ENCODE measurements around the gene INPP5E. TPM values are rescaled to one million over a fixed set of nuclear protein-coding genes. Genes with fewer than 3 reads are reported as not detected.

Gene INPP5E
- total and polyA plus RNA-seq, 2 experiments from 2014 or later = 5.8 to 13.4 TPM

DNA sequence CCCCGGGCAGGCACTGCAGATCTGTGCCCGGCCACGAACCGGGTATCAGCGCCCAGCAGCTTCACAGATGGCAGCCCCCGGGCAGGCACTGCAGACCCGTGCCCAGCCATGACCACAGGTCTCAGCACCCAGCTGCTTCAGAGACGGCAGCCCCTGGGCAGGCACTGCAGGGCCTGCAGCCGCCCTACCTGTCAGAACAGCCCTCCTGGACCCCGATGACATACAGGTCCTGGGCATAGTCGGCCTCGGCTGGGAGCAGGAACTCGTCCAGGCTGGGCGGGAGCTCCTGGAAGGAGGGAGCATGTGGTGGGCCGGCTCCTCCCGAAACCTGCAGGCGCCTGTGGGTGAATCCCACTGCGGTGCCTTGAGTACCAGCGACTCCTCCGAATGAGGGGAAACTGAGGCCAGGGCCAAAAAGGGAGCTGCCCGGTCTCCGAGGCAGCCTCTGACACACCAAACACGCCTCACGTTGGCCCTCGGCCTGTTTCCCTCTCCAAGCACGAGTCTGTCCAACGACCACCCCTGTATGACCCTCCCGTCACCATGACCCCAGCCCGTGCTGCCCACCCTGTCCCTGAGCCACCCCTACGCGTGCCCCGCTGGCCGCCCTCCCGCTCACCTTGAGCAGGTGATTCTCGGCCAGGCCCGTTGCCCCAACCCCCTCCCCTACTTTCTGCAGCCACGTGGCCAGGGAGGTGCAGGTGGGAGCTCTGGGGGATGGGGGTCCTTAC lies 5.6 kb downstream of the INPP5E start:
- H3K9me3 Mint-ChIP-seq = no peaks in the 10 kb centered on the region
- H3K4me1 ChIP-seq (ENCODE audit: insufficient read depth) = no peaks in the 10 kb centered on the region
- no peak overlapping the region for H3K4me2 ChIP-seq
- no peak overlapping the region for H2AFZ ChIP-seq
- no peaks in the 10 kb centered on the region for H3F3A ChIP-seq (replicated peaks; ENCODE audit: low read depth)
- H3K9me2 ChIP-seq (ENCODE audit: insufficient read depth) = no peaks in the 10 kb centered on the region
- no peak overlapping the region for H3K27ac Mint-ChIP-seq
- H3K27me3 Mint-ChIP-seq (ENCODE audit: insufficient read depth, low read depth, poor library complexity) = peaks cover 8% of the 10 kb centered on the region
- ATAC-seq = no peak
- H3K79me2 ChIP-seq (replicated peaks; ENCODE audit: insufficient read depth) = peaks cover 29% of the 10 kb centered on the region
- no peaks in the 10 kb centered on the region for H3K36me3 ChIP-seq (ENCODE audit: insufficient read depth)
- H3K27me3 ChIP-seq (ENCODE audit: insufficient read depth) = no peaks in the 10 kb centered on the region
- no peak for DNase-seq (ENCODE audit: low spot score)
- TF ChIP-seq STAT1 (IDR thresholded peaks at IDR 0.05; ENCODE audit: unreplicated experiment) (no peak), EZH2 (IDR thresholded peaks at IDR 0.05; ENCODE audit: low read depth, unreplicated experiment) (no peak), CREB1 (CRISPR knock-in tag; IDR thresholded peaks at IDR 0.05; ENCODE audit: low read depth) (no peak), ZNF114 (CRISPR knock-in tag; IDR thresholded peaks at IDR 0.05) (no peak), ZNF331 (CRISPR knock-in tag; IDR thresholded peaks at IDR 0.05; ENCODE audit: low read depth) (no peak), NANOG (IDR thresholded peaks at IDR 0.05; ENCODE audit: borderline replicate concordance) (no peak), POLR2AphosphoS5 (IDR thresholded peaks at IDR 0.05; ENCODE audit: low read depth) (no peak), JUNB (IDR thresholded peaks at IDR 0.05; ENCODE audit: unreplicated experiment) (no peak), EZH2phosphoT487 (IDR thresholded peaks at IDR 0.05; ENCODE audit: unreplicated experiment) (no peak)
- TF ChIP-seq, protein P1, sequence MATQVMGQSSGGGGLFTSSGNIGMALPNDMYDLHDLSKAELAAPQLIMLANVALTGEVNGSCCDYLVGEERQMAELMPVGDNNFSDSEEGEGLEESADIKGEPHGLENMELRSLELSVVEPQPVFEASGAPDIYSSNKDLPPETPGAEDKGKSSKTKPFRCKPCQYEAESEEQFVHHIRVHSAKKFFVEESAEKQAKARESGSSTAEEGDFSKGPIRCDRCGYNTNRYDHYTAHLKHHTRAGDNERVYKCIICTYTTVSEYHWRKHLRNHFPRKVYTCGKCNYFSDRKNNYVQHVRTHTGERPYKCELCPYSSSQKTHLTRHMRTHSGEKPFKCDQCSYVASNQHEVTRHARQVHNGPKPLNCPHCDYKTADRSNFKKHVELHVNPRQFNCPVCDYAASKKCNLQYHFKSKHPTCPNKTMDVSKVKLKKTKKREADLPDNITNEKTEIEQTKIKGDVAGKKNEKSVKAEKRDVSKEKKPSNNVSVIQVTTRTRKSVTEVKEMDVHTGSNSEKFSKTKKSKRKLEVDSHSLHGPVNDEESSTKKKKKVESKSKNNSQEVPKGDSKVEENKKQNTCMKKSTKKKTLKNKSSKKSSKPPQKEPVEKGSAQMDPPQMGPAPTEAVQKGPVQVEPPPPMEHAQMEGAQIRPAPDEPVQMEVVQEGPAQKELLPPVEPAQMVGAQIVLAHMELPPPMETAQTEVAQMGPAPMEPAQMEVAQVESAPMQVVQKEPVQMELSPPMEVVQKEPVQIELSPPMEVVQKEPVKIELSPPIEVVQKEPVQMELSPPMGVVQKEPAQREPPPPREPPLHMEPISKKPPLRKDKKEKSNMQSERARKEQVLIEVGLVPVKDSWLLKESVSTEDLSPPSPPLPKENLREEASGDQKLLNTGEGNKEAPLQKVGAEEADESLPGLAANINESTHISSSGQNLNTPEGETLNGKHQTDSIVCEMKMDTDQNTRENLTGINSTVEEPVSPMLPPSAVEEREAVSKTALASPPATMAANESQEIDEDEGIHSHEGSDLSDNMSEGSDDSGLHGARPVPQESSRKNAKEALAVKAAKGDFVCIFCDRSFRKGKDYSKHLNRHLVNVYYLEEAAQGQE (IDR thresholded peaks at IDR 0.05; ENCODE audit: unreplicated experiment) = no peak
- TF ChIP-seq, protein P2, sequence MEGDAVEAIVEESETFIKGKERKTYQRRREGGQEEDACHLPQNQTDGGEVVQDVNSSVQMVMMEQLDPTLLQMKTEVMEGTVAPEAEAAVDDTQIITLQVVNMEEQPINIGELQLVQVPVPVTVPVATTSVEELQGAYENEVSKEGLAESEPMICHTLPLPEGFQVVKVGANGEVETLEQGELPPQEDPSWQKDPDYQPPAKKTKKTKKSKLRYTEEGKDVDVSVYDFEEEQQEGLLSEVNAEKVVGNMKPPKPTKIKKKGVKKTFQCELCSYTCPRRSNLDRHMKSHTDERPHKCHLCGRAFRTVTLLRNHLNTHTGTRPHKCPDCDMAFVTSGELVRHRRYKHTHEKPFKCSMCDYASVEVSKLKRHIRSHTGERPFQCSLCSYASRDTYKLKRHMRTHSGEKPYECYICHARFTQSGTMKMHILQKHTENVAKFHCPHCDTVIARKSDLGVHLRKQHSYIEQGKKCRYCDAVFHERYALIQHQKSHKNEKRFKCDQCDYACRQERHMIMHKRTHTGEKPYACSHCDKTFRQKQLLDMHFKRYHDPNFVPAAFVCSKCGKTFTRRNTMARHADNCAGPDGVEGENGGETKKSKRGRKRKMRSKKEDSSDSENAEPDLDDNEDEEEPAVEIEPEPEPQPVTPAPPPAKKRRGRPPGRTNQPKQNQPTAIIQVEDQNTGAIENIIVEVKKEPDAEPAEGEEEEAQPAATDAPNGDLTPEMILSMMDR (conservative IDR thresholded peaks at IDR 0.05; ENCODE audit: low read depth in 2 of 2) = no peak
- TF ChIP-seq, protein P3, sequence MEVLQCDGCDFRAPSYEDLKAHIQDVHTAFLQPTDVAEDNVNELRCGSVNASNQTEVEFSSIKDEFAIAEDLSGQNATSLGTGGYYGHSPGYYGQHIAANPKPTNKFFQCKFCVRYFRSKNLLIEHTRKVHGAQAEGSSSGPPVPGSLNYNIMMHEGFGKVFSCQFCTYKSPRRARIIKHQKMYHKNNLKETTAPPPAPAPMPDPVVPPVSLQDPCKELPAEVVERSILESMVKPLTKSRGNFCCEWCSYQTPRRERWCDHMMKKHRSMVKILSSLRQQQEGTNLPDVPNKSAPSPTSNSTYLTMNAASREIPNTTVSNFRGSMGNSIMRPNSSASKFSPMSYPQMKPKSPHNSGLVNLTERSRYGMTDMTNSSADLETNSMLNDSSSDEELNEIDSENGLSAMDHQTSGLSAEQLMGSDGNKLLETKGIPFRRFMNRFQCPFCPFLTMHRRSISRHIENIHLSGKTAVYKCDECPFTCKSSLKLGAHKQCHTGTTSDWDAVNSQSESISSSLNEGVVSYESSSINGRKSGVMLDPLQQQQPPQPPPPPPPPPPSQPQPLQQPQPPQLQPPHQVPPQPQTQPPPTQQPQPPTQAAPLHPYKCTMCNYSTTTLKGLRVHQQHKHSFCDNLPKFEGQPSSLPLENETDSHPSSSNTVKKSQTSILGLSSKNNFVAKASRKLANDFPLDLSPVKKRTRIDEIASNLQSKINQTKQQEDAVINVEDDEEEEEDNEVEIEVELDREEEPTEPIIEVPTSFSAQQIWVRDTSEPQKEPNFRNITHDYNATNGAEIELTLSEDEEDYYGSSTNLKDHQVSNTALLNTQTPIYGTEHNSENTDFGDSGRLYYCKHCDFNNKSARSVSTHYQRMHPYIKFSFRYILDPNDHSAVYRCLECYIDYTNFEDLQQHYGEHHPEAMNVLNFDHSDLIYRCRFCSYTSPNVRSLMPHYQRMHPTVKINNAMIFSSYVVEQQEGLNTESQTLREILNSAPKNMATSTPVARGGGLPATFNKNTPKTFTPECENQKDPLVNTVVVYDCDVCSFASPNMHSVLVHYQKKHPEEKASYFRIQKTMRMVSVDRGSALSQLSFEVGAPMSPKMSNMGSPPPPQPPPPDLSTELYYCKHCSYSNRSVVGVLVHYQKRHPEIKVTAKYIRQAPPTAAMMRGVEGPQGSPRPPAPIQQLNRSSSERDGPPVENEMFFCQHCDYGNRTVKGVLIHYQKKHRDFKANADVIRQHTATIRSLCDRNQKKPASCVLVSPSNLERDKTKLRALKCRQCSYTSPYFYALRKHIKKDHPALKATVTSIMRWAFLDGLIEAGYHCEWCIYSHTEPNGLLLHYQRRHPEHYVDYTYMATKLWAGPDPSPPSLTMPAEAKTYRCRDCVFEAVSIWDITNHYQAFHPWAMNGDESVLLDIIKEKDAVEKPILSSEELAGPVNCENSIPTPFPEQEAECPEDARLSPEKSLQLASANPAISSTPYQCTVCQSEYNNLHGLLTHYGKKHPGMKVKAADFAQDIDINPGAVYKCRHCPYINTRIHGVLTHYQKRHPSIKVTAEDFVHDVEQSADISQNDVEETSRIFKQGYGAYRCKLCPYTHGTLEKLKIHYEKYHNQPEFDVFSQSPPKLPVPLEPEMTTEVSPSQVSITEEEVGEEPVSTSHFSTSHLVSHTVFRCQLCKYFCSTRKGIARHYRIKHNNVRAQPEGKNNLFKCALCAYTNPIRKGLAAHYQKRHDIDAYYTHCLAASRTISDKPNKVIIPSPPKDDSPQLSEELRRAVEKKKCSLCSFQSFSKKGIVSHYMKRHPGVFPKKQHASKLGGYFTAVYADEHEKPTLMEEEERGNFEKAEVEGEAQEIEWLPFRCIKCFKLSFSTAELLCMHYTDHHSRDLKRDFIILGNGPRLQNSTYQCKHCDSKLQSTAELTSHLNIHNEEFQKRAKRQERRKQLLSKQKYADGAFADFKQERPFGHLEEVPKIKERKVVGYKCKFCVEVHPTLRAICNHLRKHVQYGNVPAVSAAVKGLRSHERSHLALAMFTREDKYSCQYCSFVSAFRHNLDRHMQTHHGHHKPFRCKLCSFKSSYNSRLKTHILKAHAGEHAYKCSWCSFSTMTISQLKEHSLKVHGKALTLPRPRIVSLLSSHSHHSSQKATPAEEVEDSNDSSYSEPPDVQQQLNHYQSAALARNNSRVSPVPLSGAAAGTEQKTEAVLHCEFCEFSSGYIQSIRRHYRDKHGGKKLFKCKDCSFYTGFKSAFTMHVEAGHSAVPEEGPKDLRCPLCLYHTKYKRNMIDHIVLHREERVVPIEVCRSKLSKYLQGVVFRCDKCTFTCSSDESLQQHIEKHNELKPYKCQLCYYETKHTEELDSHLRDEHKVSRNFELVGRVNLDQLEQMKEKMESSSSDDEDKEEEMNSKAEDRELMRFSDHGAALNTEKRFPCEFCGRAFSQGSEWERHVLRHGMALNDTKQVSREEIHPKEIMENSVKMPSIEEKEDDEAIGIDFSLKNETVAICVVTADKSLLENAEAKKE (CRISPR knock-in tag; IDR thresholded peaks at IDR 0.05) = no peak
- TF ChIP-seq, protein P4, sequence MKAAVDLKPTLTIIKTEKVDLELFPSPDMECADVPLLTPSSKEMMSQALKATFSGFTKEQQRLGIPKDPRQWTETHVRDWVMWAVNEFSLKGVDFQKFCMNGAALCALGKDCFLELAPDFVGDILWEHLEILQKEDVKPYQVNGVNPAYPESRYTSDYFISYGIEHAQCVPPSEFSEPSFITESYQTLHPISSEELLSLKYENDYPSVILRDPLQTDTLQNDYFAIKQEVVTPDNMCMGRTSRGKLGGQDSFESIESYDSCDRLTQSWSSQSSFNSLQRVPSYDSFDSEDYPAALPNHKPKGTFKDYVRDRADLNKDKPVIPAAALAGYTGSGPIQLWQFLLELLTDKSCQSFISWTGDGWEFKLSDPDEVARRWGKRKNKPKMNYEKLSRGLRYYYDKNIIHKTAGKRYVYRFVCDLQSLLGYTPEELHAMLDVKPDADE (IDR thresholded peaks at IDR 0.05) = no peak
- peaks cover 18% of the 10 kb centered on the region for H3K4me1 Mint-ChIP-seq
- H3K4me3 Mint-ChIP-seq = no peak overlapping the region
- no peak overlapping the region for H3K4me3 ChIP-seq
- H4K20me1 ChIP-seq (replicated peaks; ENCODE audit: insufficient read depth) = peaks cover 14% of the 10 kb centered on the region; the same call in 1 of the 2 replicates
- H3K27ac ChIP-seq (ENCODE audit: low read depth) = no peak overlapping the region
- H3K36me3 Mint-ChIP-seq (ENCODE audit: low read depth) = no peaks in the 10 kb centered on the region; the same call in 1 of the 3 replicates
